ENCODE measurements around the gene SND1. TPM values are rescaled to one million over a fixed set of nuclear protein-coding genes. Genes with fewer than 3 reads are reported as not detected.

Gene SND1
- total and polyA plus RNA-seq, 10 of the 15 experiments (the other 5 are each of a cell fraction or from before 2014, with no cell fraction given), result 52.4 to 270 (median 146) TPM

DNA sequence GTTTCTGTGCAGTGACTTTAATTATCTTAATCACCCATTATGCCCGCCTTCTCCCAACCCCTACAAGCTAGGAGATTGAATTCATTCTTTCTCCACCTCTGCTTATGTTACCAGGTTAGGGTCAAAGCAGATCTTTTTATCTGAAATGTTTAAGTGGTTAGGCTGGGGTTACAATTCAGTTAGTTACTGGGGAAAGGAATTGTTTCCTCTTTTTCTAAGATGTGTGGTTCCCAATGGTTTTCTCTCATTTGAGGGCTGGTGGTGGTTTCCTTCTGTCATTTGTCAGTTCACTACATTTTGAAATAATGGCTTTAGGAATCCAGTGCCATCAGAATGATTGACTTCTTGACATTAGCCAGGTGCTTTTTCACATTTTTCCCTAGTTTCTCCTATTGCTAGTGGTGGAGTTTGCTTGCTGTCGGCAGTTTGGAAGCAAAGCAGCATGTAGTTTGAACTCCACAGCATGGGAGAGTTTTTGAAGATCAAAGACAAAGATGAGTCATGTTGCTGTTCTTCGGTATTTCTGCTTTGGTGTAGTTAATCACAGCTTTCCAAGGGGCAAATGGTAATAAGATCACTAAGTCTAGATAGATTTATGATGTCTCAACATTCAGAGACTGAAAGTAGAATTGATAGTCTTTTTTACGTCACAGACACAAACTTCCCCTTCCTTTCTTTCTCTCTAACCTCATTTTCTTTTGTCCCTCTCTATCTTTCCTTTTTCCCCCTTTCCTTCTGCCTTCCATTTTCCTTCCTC, 168.2 kb downstream of the SND1 start (continued):
- TF ChIP-seq IRF5 (IDR thresholded peaks at IDR 0.05; ENCODE audit: borderline replicate concordance) (no peak), YBX1 (IDR thresholded peaks at IDR 0.05) (no peak), TCF12 (IDR thresholded peaks at IDR 0.05; ENCODE audit: low read depth, low read length) (no peak), ZNF217 (IDR thresholded peaks at IDR 0.05) (no peak), ZSCAN29 (IDR thresholded peaks at IDR 0.05) (no peak), POLR2A (IDR thresholded peaks at IDR 0.05; ENCODE audit: low read depth, low read length) (no peak), SMAD5 (IDR thresholded peaks at IDR 0.05; ENCODE audit: low read depth) (no peak), ZNF274 (IDR thresholded peaks at IDR 0.05; ENCODE audit: insufficient read depth, insufficient read length) (no peak), CHD4 (IDR thresholded peaks at IDR 0.05) (no peak)
- TF ChIP-seq, protein P1, sequence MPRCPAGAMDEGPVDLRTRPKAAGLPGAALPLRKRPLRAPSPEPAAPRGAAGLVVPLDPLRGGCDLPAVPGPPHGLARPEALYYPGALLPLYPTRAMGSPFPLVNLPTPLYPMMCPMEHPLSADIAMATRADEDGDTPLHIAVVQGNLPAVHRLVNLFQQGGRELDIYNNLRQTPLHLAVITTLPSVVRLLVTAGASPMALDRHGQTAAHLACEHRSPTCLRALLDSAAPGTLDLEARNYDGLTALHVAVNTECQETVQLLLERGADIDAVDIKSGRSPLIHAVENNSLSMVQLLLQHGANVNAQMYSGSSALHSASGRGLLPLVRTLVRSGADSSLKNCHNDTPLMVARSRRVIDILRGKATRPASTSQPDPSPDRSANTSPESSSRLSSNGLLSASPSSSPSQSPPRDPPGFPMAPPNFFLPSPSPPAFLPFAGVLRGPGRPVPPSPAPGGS (IDR thresholded peaks at IDR 0.05; ENCODE audit: borderline replicate concordance, insufficient read depth, low read depth, low read length, poor library complexity, severe bottlenecking), result no peak
- TF ChIP-seq, protein P2, sequence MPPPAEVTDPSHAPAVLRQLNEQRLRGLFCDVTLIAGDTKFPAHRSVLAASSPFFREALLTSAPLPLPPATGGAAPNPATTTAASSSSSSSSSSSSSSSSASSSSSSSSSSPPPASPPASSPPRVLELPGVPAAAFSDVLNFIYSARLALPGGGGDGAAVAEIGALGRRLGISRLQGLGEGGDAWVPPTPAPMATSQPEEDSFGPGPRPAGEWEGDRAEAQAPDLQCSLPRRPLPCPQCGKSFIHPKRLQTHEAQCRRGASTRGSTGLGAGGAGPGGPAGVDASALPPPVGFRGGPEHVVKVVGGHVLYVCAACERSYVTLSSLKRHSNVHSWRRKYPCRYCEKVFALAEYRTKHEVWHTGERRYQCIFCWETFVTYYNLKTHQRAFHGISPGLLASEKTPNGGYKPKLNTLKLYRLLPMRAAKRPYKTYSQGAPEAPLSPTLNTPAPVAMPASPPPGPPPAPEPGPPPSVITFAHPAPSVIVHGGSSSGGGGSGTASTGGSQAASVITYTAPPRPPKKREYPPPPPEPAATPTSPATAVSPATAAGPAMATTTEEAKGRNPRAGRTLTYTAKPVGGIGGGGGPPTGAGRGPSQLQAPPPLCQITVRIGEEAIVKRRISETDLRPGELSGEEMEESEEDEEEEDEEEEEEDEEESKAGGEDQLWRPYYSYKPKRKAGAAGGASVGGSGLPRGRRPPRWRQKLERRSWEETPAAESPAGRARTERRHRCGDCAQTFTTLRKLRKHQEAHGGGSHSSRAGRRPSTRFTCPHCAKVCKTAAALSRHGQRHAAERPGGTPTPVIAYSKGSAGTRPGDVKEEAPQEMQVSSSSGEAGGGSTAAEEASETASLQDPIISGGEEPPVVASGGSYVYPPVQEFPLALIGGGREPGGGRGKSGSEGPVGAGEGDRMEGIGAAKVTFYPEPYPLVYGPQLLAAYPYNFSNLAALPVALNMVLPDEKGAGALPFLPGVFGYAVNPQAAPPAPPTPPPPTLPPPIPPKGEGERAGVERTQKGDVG (CRISPR knock-in tag; IDR thresholded peaks at IDR 0.05), result no peak

Data from GM12878 (cell line).